ENCODE measurements around the gene AKR1C1.
"Not testable (repeated sequence)": the region's sequence is repeated elsewhere in the genome, so short reads cannot be mapped to it uniquely, and the experiment has no call there.

The AKR1C1 gene

GRCh38 chr10:4962876-4963814, at the start of gene AKR1C1:
Gene AKR1C1, plus strand, starts transcription at chr10:4963415. Its CDS starts 30 bp downstream, at chr10:4963445.
- DNase-seq: not testable (repeated sequence)

GRCh38 chr10:4914213-4914850, 48.9 kb upstream of the AKR1C1 start:
- no peak for DNase-seq

GRCh38 chr10:4916086-4916716, 47.0 kb upstream of the AKR1C1 start:
- no peak for DNase-seq

- no peak for DNase-seq
These were observed 45.0 kb upstream of the AKR1C1 start for GRCh38 chr10:4918236-4918635.

- DNase-seq: not testable (repeated sequence)
These were observed 38.7 kb upstream of the AKR1C1 start for GRCh38 chr10:4924482-4924881.

GRCh38 chr10:4926400-4926799, 36.8 kb upstream of the AKR1C1 start:
- no peak for DNase-seq

GRCh38 chr10:4931587-4931986, 31.6 kb upstream of the AKR1C1 start:
- DNase-seq: no peak

- DNase-seq: no peak
These were observed 28.7 kb upstream of the AKR1C1 start for GRCh38 chr10:4934391-4934987.

- DNase-seq: no peak
These were observed 25.9 kb upstream of the AKR1C1 start for GRCh38 chr10:4937346-4937745.

- DNase-seq: no peak
These were observed 23.8 kb upstream of the AKR1C1 start for GRCh38 chr10:4939224-4940072.

- DNase-seq: not testable (repeated sequence)
These were observed 23.2 kb upstream of the AKR1C1 start for GRCh38 chr10:4940073-4940428.

- DNase-seq: not testable (repeated sequence)
These were observed 22.3 kb upstream of the AKR1C1 start for GRCh38 chr10:4940909-4941308.

- no peak for DNase-seq
These were observed 21.5 kb upstream of the AKR1C1 start for GRCh38 chr10:4941540-4942330.

- DNase-seq: not testable (repeated sequence)
These were observed 20.3 kb upstream of the AKR1C1 start for GRCh38 chr10:4942931-4943330.

- DNase-seq: not testable (repeated sequence)
These were observed 19.8 kb upstream of the AKR1C1 start for GRCh38 chr10:4943416-4943815.

- DNase-seq: no peak
These were observed 19.4 kb upstream of the AKR1C1 start for GRCh38 chr10:4943821-4944220.

GRCh38 chr10:4944841-4945240, 18.4 kb upstream of the AKR1C1 start:
- no peak for DNase-seq

- DNase-seq: no peak
These were observed 17.2 kb upstream of the AKR1C1 start for GRCh38 chr10:4945766-4946717.

GRCh38 chr10:4947039-4947634, 16.1 kb upstream of the AKR1C1 start:
- DNase-seq: no peak
